K562 (cell line): ENCODE measurements around the gene MRPS30. TPM values are rescaled to one million over a fixed set of nuclear protein-coding genes. Genes with fewer than 3 reads are reported as not detected.

Experiments
- ATAC-seq: fragments of 200-7000 bp; cut with Tn5 transposase; 3 replicates; pipeline ENCODE4 v1.9.1; 2020; ENCODE audit warnings: moderate library complexity
- BruUV-seq: library from RNA; stranded (reverse); fragments of 400-500 nt; replicated peaks from 2 replicates; lab custom pipeline; 2021; lab: Mats Ljungman, UMichigan
- CTCF ChIA-PET: fragments of 300-600 bp; formaldehyde crosslinking; extraction: SDS; loops from one replicate; lab custom pipeline; 2021; ENCODE audit warnings: low intra/inter-chr PET ratio; lab: Yijun Ruan, JAX
- POLR2A ChIA-PET: fragments of 300-600, 350-650 bp; sonication (Branson Sonifier 250); formaldehyde crosslinking; extraction: SDS; loops from one replicate; lab custom pipeline; 2021; ENCODE audit warnings: antibody characterized with exemption, inconsistent platforms; lab: Yijun Ruan, JAX
- DNase-seq, 4 experiments: peaks; one replicate each; pipeline versions ENCODE4 v3.0.0 to v3.0.0-alpha.2; 2011 to 2018; ENCODE audit warnings: low spot score in 3 of 4, mixed read lengths in 3 of 4; ENCODE audit errors: extremely low read depth in 1 of 4
- FAIRE-seq: peaks from 2 replicates; lab custom pipeline; 2011; peaks lifted over from hg19 to GRCh38; lab: Jason Lieb, UNC
- H2AFZ ChIP-seq: 2 replicates; pipeline ENCODE4 v1.6.0; 2011; ENCODE audit warnings: low read depth, low read length, control low read depth, inconsistent platforms
- H3K27ac ChIP-seq: fragments of 200-600 bp; 3 replicates; pipeline ENCODE4 v1.8.0; 2011; ENCODE audit warnings: low read depth, mild to moderate bottlenecking, control low read depth, inconsistent platforms, low read length, moderate library complexity, mixed read lengths; ENCODE audit errors: extremely low read depth
- H3K27me3 ChIP-seq, 2 experiments: fragments of 300-600 bp in 1 of 2; 2 replicates in 1 of 2; 3 replicates in 1 of 2; pipeline versions ENCODE4 v1.6.0 to v1.8.0; 2011; ENCODE audit warnings: inconsistent platforms in 2 of 2, low read length in 2 of 2, mild to moderate bottlenecking in 1 of 2, mixed read lengths in 1 of 2, moderate library complexity in 1 of 2; ENCODE audit not compliant: control insufficient read depth in 2 of 2, insufficient read depth in 2 of 2
- H3K36me3 ChIP-seq: fragments of 300-600 bp; 3 replicates; pipeline ENCODE4 v1.8.0; 2011; ENCODE audit warnings: mild to moderate bottlenecking, low read length, inconsistent platforms; ENCODE audit not compliant: control insufficient read depth, insufficient read depth
- H3K4me1 ChIP-seq, 2 experiments: fragments of 200-600 bp in 1 of 2; replicated peaks in 1 of 2; 2 replicates in 1 of 2; 3 replicates in 1 of 2; pipeline versions ENCODE4 v1.5.1 to v1.8.0; 2011; ENCODE audit warnings: inconsistent platforms in 2 of 2, low read length in 2 of 2, mild to moderate bottlenecking in 1 of 2, mixed read lengths in 1 of 2, moderate library complexity in 1 of 2; ENCODE audit not compliant: control insufficient read depth in 2 of 2, insufficient read depth in 2 of 2
- H3K4me2 ChIP-seq: 2 replicates; pipeline ENCODE4 v1.6.1; 2011; ENCODE audit warnings: low read length, control low read depth, inconsistent platforms, mixed read lengths; ENCODE audit not compliant: insufficient read depth
- H3K4me3 ChIP-seq: fragments of 200-600 bp; sonication (generic), shearing (Covaris generic); 2 replicates; pipeline ENCODE4 v1.5.1; 2016; ENCODE audit warnings: control low read depth, inconsistent platforms
- H3K79me2 ChIP-seq: fragments of 200-600 bp; 3 replicates; pipeline ENCODE4 v1.8.0; 2011; ENCODE audit warnings: low read length, inconsistent platforms; ENCODE audit not compliant: control insufficient read depth, insufficient read depth
- H3K9ac ChIP-seq, 2 experiments: 2 replicates each; pipeline versions ENCODE4 v1.6.0 to v1.6.1; 2011; ENCODE audit warnings: low read depth in 2 of 2, low read length in 2 of 2, control low read depth in 1 of 2, inconsistent platforms in 1 of 2, mild to moderate bottlenecking in 1 of 2, mixed read lengths in 1 of 2; ENCODE audit not compliant: insufficient read depth in 1 of 2
- H3K9me1 ChIP-seq: one replicate; pipeline ENCODE4 v1.6.0; 2011; ENCODE audit warnings: inconsistent platforms, mild to moderate bottlenecking, low read length, moderate library complexity; ENCODE audit not compliant: control insufficient read depth, insufficient read depth
- H3K9me3 ChIP-seq: replicated peaks from 2 replicates; pipeline ENCODE4 v1.5.1; 2011; ENCODE audit warnings: low read depth, low read length, inconsistent platforms; ENCODE audit not compliant: control insufficient read depth, insufficient read depth
- H4K20me1 ChIP-seq: replicated peaks from 2 replicates; pipeline ENCODE4 v1.6.1; 2011; ENCODE audit warnings: low read length, inconsistent platforms, mixed read lengths; ENCODE audit not compliant: control insufficient read depth, insufficient read depth
- ARID4B ChIP-seq: sonication (generic); formaldehyde crosslinking; IDR thresholded peaks from 2 replicates; pipeline ENCODE4 v1.8.0; 2022; ENCODE audit warnings: mild to moderate bottlenecking, missing genetic modification reagents
- FOXJ2 ChIP-seq: fragments of 200-800 bp; sonication (Bioruptor generic); IDR thresholded peaks from 2 replicates; pipeline ENCODE4 v1.6.1; 2016; ENCODE audit warnings: missing genetic modification characterization, missing compliant biosample characterization
- FOXJ3 ChIP-seq: sonication (generic); formaldehyde crosslinking; IDR thresholded peaks from 2 replicates; pipeline ENCODE4 v1.4.0; 2020; ENCODE audit warnings: mild to moderate bottlenecking, missing genetic modification reagents
- GABPA ChIP-seq: fragments of 200-800 bp; sonication (Bioruptor generic); conservative IDR thresholded peaks from 2 replicates; pipeline ENCODE4 v1.6.1; 2016; ENCODE audit warnings: low read depth, missing genetic modification characterization, missing compliant biosample characterization
- IFI16 ChIP-seq: fragments of 250-450 bp; sonication (Bioruptor Pico); IDR thresholded peaks from 2 replicates; pipeline ENCODE4 v2.1.2; 2022; ENCODE audit warnings: mild to moderate bottlenecking, inconsistent platforms
- MEF2A ChIP-seq: IDR thresholded peaks from 2 replicates; pipeline ENCODE4 v1.6.1; 2011; ENCODE audit warnings: low read depth, mild to moderate bottlenecking, low read length, moderate library complexity; ENCODE audit not compliant: control insufficient read depth
- NCOA4 ChIP-seq: fragments of 450-650 bp; IDR thresholded peaks from 2 replicates; pipeline ENCODE4 v1.6.1; 2018; ENCODE audit warnings: mild to moderate bottlenecking; ENCODE audit not compliant: partially characterized antibody
- NCOR1 ChIP-seq: fragments of 450-650 bp; IDR thresholded peaks from 2 replicates; pipeline ENCODE4 v1.6.1; 2016; ENCODE audit warnings: mild to moderate bottlenecking, moderate library complexity
- NFRKB ChIP-seq: fragments of 450-650 bp; IDR thresholded peaks from 2 replicates; pipeline ENCODE4 v1.6.1; 2016; ENCODE audit warnings: low read depth
- PHF20 ChIP-seq: fragments of 450-650 bp; IDR thresholded peaks from 2 replicates; pipeline ENCODE4 v1.6.1; 2018; ENCODE audit not compliant: partially characterized antibody
- SIN3B ChIP-seq: fragments of 450-650 bp; IDR thresholded peaks from 2 replicates; pipeline ENCODE4 v1.6.1; 2017; ENCODE audit warnings: low read depth, mild to moderate bottlenecking, moderate library complexity
- ZC3H11A ChIP-seq: IDR thresholded peaks from 2 replicates; pipeline ENCODE4 v1.6.1; 2012; ENCODE audit warnings: low read depth, low read length, improper control_type of control experiment
- ZNF212 ChIP-seq: fragments of 450-650 bp; formaldehyde crosslinking; IDR thresholded peaks from 2 replicates; pipeline ENCODE4 v1.4.0; 2020; ENCODE audit warnings: mild to moderate bottlenecking
- ZNF507 ChIP-seq: conservative IDR thresholded peaks from 2 replicates; pipeline ENCODE4 v1.6.1; 2017; ENCODE audit warnings: missing genetic modification characterization, missing compliant biosample characterization
- WGBS: fragments of 100-300 bp; shearing (Covaris generic); methylation state at CpG from one replicate; pipeline ENCODE4 v1.1.6; 2016; ENCODE audit warnings: low coverage, mixed read lengths; ENCODE audit not compliant: insufficient coverage; ENCODE audit errors: missing lambda C conversion rate; 5-methylcytosine and 5-hydroxymethylcytosine counted together
- in situ Hi-C: fragments of 300-500 bp; cut with MboI; formaldehyde crosslinking; loops from 4 replicates; pipeline ENCODE4 v1.15.0; 2018; ENCODE audit warnings: inconsistent platforms, mixed read lengths
- intact Hi-C: fragments of 100-400 bp; cut with micrococcal nuclease; formaldehyde crosslinking; loops from 2 replicates; pipeline ENCODE4 v1.14.2; 2022
- polyA plus RNA-seq, 8 experiments: library from polyadenylated mRNA; depleted of rRNA in 4 of 8; stranded (reverse) in 5 of 8; unstranded in 3 of 8; fragments of >200 nt; fragmentation: Nextera tagmentation in 2 of 8; fragmentation: Illumina TruSeq in 1 of 8; extraction: Ambion mirVana in 2 of 8; extraction: Trizol in 1 of 8; gene quantifications; 2 replicates each; pipeline versions ENCODE4 v1.2.1 to v1.2.3, GENCODE V29; 2011 to 2014; ENCODE audit warnings: inconsistent platforms in 1 of 8, missing spikeins in 1 of 8
- total RNA-seq, 7 experiments: library from RNA; depleted of rRNA in 6 of 7; stranded (reverse); fragments of >200 nt in 6 of 7; fragmentation: Illumina TruSeq in 2 of 7; extraction: Trizol in 2 of 7; gene quantifications; 2 replicates each; pipeline versions ENCODE4 v1.2.1 to v1.2.3, GENCODE V29; 2011 to 2021; ENCODE audit warnings: low replicate concordance in 1 of 7
- TF ChIP-seq, protein P1 (sequence below): fragments of 150-350 bp; conservative IDR thresholded peaks from 2 replicates; pipeline ENCODE4 v1.6.1; 2014; ENCODE audit warnings: low read length

Gene MRPS30
- total and polyA plus RNA-seq, 9 of the 15 experiments (the other 6 are each of a cell fraction or from before 2014, with no cell fraction given): 24.3 to 145 (median 114) TPM

DNA sequence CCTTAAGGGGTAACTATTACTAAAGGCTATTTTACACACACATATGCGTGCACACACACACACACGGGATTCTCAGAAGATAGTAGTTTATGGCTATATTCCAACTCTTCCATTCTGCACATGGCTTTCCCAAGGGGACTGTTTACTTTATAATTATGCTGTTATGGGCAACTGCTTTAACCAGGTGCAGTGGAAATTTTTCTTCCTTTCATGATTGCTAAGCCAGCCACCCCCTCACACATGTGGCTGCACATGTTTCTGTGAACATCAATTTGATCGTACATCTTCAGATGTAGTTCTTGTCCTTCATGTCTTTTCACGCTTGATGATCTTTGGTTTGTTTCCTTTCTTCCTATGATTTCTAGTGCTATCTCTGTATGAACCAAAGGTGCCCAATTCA is 37.0 kb downstream of the MRPS30 start:
- ChIA-PET POLR2A (no interaction called here), CTCF (no interaction called here)
- TF ChIP-seq GABPA (tag) (no peak), MEF2A (no peak), FOXJ3 (CRISPR knock-in tag) (no peak), ZNF507 (tag) (no peak), NFRKB (no peak), ARID4B (CRISPR knock-in tag) (no peak), ZNF212 (CRISPR knock-in tag) (no peak), IFI16 (CRISPR knock-in tag) (no peak), NCOR1 (no peak), ZC3H11A (no peak), PHF20 (no peak), FOXJ2 (tag) (no peak), SIN3B (no peak), NCOA4 (no peak)
- TF ChIP-seq, protein P1, sequence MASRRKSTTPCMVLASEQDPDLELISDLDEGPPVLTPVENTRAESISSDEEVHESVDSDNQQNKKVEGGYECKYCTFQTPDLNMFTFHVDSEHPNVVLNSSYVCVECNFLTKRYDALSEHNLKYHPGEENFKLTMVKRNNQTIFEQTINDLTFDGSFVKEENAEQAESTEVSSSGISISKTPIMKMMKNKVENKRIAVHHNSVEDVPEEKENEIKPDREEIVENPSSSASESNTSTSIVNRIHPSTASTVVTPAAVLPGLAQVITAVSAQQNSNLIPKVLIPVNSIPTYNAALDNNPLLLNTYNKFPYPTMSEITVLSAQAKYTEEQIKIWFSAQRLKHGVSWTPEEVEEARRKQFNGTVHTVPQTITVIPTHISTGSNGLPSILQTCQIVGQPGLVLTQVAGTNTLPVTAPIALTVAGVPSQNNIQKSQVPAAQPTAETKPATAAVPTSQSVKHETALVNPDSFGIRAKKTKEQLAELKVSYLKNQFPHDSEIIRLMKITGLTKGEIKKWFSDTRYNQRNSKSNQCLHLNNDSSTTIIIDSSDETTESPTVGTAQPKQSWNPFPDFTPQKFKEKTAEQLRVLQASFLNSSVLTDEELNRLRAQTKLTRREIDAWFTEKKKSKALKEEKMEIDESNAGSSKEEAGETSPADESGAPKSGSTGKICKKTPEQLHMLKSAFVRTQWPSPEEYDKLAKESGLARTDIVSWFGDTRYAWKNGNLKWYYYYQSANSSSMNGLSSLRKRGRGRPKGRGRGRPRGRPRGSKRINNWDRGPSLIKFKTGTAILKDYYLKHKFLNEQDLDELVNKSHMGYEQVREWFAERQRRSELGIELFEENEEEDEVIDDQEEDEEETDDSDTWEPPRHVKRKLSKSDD: no peak
- FAIRE-seq (no peak), ATAC-seq (no peak), DNase-seq (no peak)
- Histone ChIP-seq H3K9ac (no peak overlapping the region), H3K9me1 (no peaks in the 10 kb centered on the region), H3K9me3 (no peaks in the 10 kb centered on the region), H3K4me2 (no peak overlapping the region), H2AFZ (no peak overlapping the region), H3K4me3 (no peak overlapping the region), H3K27ac (no peak overlapping the region), H3K79me2 (no peaks in the 10 kb centered on the region), H3K27me3 (no peaks in the 10 kb centered on the region), H3K36me3 (no peaks in the 10 kb centered on the region), H4K20me1 (no peaks in the 10 kb centered on the region), H3K4me1 (no peaks in the 10 kb centered on the region)
- intact Hi-C loops (no loop called here), in situ Hi-C loops (no loop called here)
- 8% methylated on average over 4 of the region's 4 CpGs for WGBS
- no TSS peak for BruUV-seq
